ENCODE results near the gene GOPC.

DNA sequence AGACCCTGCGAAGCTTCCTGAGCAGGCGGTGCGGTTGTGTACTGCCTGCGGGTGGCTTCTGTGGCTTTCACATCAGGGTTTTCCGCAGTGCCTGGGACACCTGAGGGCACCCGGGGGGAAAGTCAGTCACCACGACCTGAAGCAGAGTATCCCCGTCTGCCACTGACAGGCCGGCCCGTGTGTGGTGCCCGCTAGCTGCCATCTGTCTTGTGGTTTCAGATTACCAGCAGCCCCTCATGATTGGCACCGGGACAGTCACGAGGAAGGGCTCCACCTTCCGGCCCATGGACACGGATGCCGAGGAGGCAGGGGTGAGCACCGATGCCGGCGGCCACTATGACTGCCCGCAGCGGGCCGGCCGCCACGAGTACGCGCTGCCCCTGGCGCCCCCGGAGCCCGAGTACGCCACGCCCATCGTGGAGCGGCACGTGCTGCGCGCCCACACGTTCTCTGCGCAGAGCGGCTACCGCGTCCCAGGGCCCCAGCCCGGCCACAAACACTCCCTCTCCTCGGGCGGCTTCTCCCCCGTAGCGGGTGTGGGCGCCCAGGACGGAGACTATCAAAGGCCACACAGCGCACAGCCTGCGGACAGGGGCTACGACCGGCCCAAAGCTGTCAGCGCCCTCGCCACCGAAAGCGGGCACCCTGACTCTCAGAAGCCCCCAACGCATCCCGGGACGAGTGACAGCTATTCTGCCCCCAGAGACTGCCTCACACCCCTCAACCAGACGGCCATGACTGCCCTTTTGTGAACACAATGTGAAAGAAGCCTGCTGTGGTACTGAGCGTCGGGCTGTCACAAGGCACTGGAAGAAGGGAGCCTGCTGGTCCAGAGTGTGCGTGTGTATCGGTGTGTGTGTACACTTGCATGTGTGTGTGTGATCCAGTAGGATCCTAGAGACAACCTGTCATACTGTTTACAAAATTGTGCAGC is 54.4 kb downstream of the GOPC start:
- TF ChIP-seq, protein P1, sequence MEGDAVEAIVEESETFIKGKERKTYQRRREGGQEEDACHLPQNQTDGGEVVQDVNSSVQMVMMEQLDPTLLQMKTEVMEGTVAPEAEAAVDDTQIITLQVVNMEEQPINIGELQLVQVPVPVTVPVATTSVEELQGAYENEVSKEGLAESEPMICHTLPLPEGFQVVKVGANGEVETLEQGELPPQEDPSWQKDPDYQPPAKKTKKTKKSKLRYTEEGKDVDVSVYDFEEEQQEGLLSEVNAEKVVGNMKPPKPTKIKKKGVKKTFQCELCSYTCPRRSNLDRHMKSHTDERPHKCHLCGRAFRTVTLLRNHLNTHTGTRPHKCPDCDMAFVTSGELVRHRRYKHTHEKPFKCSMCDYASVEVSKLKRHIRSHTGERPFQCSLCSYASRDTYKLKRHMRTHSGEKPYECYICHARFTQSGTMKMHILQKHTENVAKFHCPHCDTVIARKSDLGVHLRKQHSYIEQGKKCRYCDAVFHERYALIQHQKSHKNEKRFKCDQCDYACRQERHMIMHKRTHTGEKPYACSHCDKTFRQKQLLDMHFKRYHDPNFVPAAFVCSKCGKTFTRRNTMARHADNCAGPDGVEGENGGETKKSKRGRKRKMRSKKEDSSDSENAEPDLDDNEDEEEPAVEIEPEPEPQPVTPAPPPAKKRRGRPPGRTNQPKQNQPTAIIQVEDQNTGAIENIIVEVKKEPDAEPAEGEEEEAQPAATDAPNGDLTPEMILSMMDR (IDR thresholded peaks at IDR 0.05): no peak
- no peak for TF ChIP-seq POLR2A (IDR thresholded peaks at IDR 0.05)
